HCT116 (cell line): ENCODE data around the gene LURAP1L. TPM values are rescaled to one million over a fixed set of nuclear protein-coding genes. Genes with fewer than 3 reads are reported as not detected.
A peak's percentile ranks its signal among the peaks of the same experiment; 100 is the strongest.

Experiments used
- ATAC-seq: fragments of 200-7000 bp; cut with Tn5 transposase; 2 replicates; pipeline ENCODE4 v1.9.1; 2020; ENCODE audit warnings: mild to moderate bottlenecking, moderate library complexity
- BruUV-seq: library from RNA; stranded (reverse); fragments of 400-500 nt; replicated peaks from 2 replicates; lab custom pipeline; 2021; lab: Mats Ljungman, UMichigan
- CTCF ChIA-PET: fragments of 300-600 bp; sonication (Branson Sonifier 250); formaldehyde crosslinking; loops from one replicate; lab custom pipeline; 2021; ENCODE audit warnings: antibody characterized with exemption; lab: Charles Lee
- POLR2A ChIA-PET: fragments of 300-600, 350-600 bp; sonication (Branson Sonifier 250); formaldehyde crosslinking; loops from one replicate; lab custom pipeline; 2021; ENCODE audit warnings: antibody characterized with exemption; lab: Charles Lee
- RAD21 ChIA-PET, 2 experiments: fragments of 300-600 bp; sonication (Branson Sonifier 250); formaldehyde crosslinking; loops; one replicate each; lab custom pipeline; 2023; ENCODE audit warnings: low total read pairs in 2 of 2; ENCODE audit not compliant: uncharacterized antibody in 2 of 2, unreplicated experiment in 2 of 2, low non-redundant PET in 1 of 2; lab: Charles Lee
- DNase-seq: peaks from one replicate; pipeline ENCODE4 v3.0.0-alpha.2; 2010; ENCODE audit warnings: low read depth, low spot score
- H2AFZ ChIP-seq: fragments of 200-600 bp; shearing (Covaris generic), sonication (generic); 2 replicates; pipeline ENCODE4 v1.6.1; 2017; ENCODE audit warnings: low read depth, mixed run types, mixed read lengths, antibody characterized with exemption, low read length; ENCODE audit not compliant: poor library complexity, severe bottlenecking
- H3K27ac ChIP-seq: 2 replicates; pipeline ENCODE4 v1.5.1; 2012; ENCODE audit warnings: low read depth, low read length
- H3K27me3 ChIP-seq: fragments of 200-600 bp; sonication (generic); 2 replicates; pipeline ENCODE4 v1.6.1; 2016; ENCODE audit warnings: mixed run types, low read length, mixed read lengths; ENCODE audit not compliant: insufficient read depth
- H3K36me3 ChIP-seq, 2 experiments: fragments of 200-500 bp in 1 of 2; fragments of 200-600 bp in 1 of 2; sonication (Bioruptor generic) in 1 of 2; sonication (generic) in 1 of 2; 2 replicates each; pipeline versions ENCODE4 v1.5.1 to v1.6.1; 2014 to 2016; ENCODE audit warnings: low read length in 2 of 2, inconsistent platforms in 1 of 2, mixed read lengths in 1 of 2, mixed run types in 1 of 2; ENCODE audit not compliant: insufficient read depth in 2 of 2, control insufficient read depth in 1 of 2
- H3K4me1 ChIP-seq, 2 experiments: fragments of 200-600 bp in 1 of 2; sonication (generic) in 1 of 2; 2 replicates each; pipeline versions ENCODE4 v1.5.1 to v1.6.1; 2012 to 2017; ENCODE audit warnings: low read length in 2 of 2, inconsistent platforms in 1 of 2, mild to moderate bottlenecking in 1 of 2, mixed read lengths in 1 of 2, mixed run types in 1 of 2, moderate library complexity in 1 of 2; ENCODE audit not compliant: insufficient read depth in 2 of 2, control insufficient read depth in 1 of 2
- H3K4me2 ChIP-seq: fragments of 200-600 bp; sonication (generic); 2 replicates; pipeline ENCODE4 v1.6.1; 2017; ENCODE audit warnings: mixed run types, low read length, mixed read lengths
- H3K4me3 ChIP-seq, 2 experiments: fragments of 200-600 bp in 1 of 2; sonication (generic) in 1 of 2; replicated peaks in 1 of 2; 2 replicates each; pipeline ENCODE4 v1.5.1; 2011 to 2016; ENCODE audit warnings: low read length in 2 of 2, control low read depth in 1 of 2, low read depth in 1 of 2, mild to moderate bottlenecking in 1 of 2, mixed read lengths in 1 of 2, mixed run types in 1 of 2
- H3K79me2 ChIP-seq: fragments of 200-600 bp; sonication (generic); 2 replicates; pipeline ENCODE4 v1.6.1; 2017; ENCODE audit warnings: mild to moderate bottlenecking, mixed run types, low read length, moderate library complexity, mixed read lengths; ENCODE audit not compliant: insufficient read depth
- H3K9ac ChIP-seq: fragments of 200-600 bp; sonication (generic); 2 replicates; pipeline ENCODE4 v1.6.1; 2016; ENCODE audit warnings: low read length, mixed read lengths
- H3K9me2 ChIP-seq: fragments of 200-600 bp; sonication (generic), shearing (Covaris generic); 2 replicates; pipeline ENCODE4 v1.6.1; 2017; ENCODE audit warnings: mixed run types, mild to moderate bottlenecking, moderate library complexity; ENCODE audit not compliant: insufficient read depth
- H3K9me3 ChIP-seq, 2 experiments: fragments of 200-500 bp in 1 of 2; fragments of 200-600 bp in 1 of 2; sonication (Bioruptor generic) in 1 of 2; sonication (generic) in 1 of 2; 2 replicates each; pipeline ENCODE4 v1.6.1; 2014 to 2017; ENCODE audit warnings: low read length in 2 of 2, mixed read lengths in 2 of 2, inconsistent platforms in 1 of 2, low read depth in 1 of 2, mild to moderate bottlenecking in 1 of 2, mixed run types in 1 of 2, moderate library complexity in 1 of 2; ENCODE audit not compliant: control insufficient read depth in 1 of 2, insufficient read depth in 1 of 2
- H4K20me1 ChIP-seq: fragments of 200-600 bp; sonication (generic), shearing (Covaris generic); 2 replicates; pipeline ENCODE4 v1.6.1; 2017; ENCODE audit warnings: mixed run types, mild to moderate bottlenecking, moderate library complexity; ENCODE audit not compliant: insufficient read depth
- ATF3 ChIP-seq: IDR thresholded peaks from 2 replicates; pipeline ENCODE4 v1.6.1; 2012
- CBX3 ChIP-seq: IDR thresholded peaks from 2 replicates; pipeline ENCODE4 v1.6.1; 2012; ENCODE audit warnings: low read depth
- CEBPB ChIP-seq: IDR thresholded peaks from 2 replicates; pipeline ENCODE4 v1.6.1; 2012; ENCODE audit warnings: low read depth
- CTCF ChIP-seq, 3 experiments: fragments of 200-600 bp in 1 of 3; sonication (generic) in 1 of 3; IDR thresholded peaks in 2 of 3; conservative IDR thresholded peaks in 1 of 3; 2 replicates each; pipeline ENCODE4 v1.5.1; 2012 to 2017; ENCODE audit warnings: low read depth in 2 of 3, low read length in 2 of 3, antibody characterized with exemption in 1 of 3, borderline replicate concordance in 1 of 3, control low read depth in 1 of 3, mild to moderate bottlenecking in 1 of 3, mixed read lengths in 1 of 3, mixed run types in 1 of 3, moderate library complexity in 1 of 3; ENCODE audit not compliant: insufficient read depth in 1 of 3
- EZH2 ChIP-seq: fragments of 200-600 bp; sonication (generic); IDR thresholded peaks from 2 replicates; pipeline ENCODE4 v1.6.1; 2017; ENCODE audit warnings: antibody characterized with exemption, mixed run types
- POLR2AphosphoS5 ChIP-seq: IDR thresholded peaks from 2 replicates; pipeline ENCODE4 v1.6.1; 2011; ENCODE audit warnings: mild to moderate bottlenecking, low read depth, low read length, moderate library complexity
- SP1 ChIP-seq: IDR thresholded peaks from 2 replicates; pipeline ENCODE4 v1.6.1; 2012; ENCODE audit warnings: low read depth
- intact Hi-C: fragments of 100-400 bp; cut with micrococcal nuclease; formaldehyde crosslinking; loops from 2 replicates; pipeline ENCODE4 v1.10.0; 2022
- total RNA-seq: library from RNA; stranded (reverse); gene quantifications from one replicate; pipeline ENCODE4 v1.2.1, GENCODE V29; 2021; ENCODE audit not compliant: unreplicated experiment

LURAP1L gene
- total RNA-seq, 1 experiment from 2014 or later: 13.3 TPM

DNA sequence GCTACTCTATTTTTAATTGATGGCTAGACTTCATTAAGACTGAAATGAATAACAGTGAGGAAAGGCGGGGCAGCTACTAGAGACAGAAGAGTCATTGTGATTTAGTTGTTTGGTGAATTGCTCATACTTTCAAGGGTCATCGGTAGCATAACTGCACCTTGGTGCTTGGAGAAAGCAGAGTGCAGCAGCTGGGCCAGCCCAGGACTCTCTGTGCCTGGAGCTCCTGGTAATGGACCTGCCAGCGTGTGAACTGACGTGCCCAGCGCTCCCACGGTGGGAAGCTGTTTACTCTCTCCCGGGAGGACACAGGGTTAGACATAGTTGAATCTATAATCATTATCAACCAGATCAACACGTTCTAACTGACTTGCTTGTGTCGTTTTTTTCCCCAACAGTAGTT, 42.9 kb downstream of the LURAP1L start:
- no TSS peak for BruUV-seq
- Histone ChIP-seq H3K4me2 (peak overlapping the region; percentile 49), H3K4me1 (peaks cover 23 to 50% of the 10 kb centered on the region in 2 experiments; a peak in 3 of 4 replicates), H3K4me3 (no peak overlapping the region), H3K9ac (no peak overlapping the region), H3K9me3 (no peaks in the 10 kb centered on the region), H3K79me2 (no peaks in the 10 kb centered on the region), H2AFZ (no peak overlapping the region), H3K27ac (no peak overlapping the region), H3K36me3 (no peaks in the 10 kb centered on the region), H3K27me3 (no peaks in the 10 kb centered on the region), H3K9me2 (no peaks in the 10 kb centered on the region), H4K20me1 (no peaks in the 10 kb centered on the region)
- TF ChIP-seq CTCF (IDR thresholded peaks at IDR 0.05 in 2 of 3, conservative IDR thresholded peaks at IDR 0.05 in 1 of 3; ENCODE audit: borderline replicate concordance in 1 of 3, insufficient read depth in 1 of 3, low read depth in 2 of 3, low read length in 2 of 3): no peak
- peak; percentile 27; the same call in 1 of the 2 replicates for TF ChIP-seq SP1
- 0 out of 2 replicates have a peak, but pooled peaks have one; percentile 21 for TF ChIP-seq CBX3
- TF ChIP-seq CEBPB: no peak
- no peak for TF ChIP-seq ATF3
- peak; percentile 36 for TF ChIP-seq POLR2AphosphoS5
- TF ChIP-seq EZH2: no peak
- ATAC-seq: 0 out of 2 replicates have a peak, but pooled peaks have one; percentile 17
- RAD21 ChIA-PET: no interaction called here
- CTCF ChIA-PET: interaction anchor here (1.2 to 1.7 kb wide), 2 partner anchors 41 to 99 kb away, joined by 3 to 4 read pairs; no protein-coding TSS in a partner anchor
- DNase-seq: peak; percentile 57
- intact Hi-C loops: no loop called here
- POLR2A ChIA-PET: interaction anchor here (0.7 to 3.0 kb wide), 4 partner anchors 8 to 98 kb away, joined by 3 to 14 read pairs (median 3); partner anchors contain the start of gene LURAP1L
